Mesenchymal stem cell (in vitro differentiated cells and primary cell): ENCODE results near the gene OGT.

Source experiments
- DNase-seq: peaks from one replicate; pipeline ENCODE4 v3.0.0-alpha.2; 2013
- H2AFZ ChIP-seq: one replicate; pipeline ENCODE4 v1.6.1; 2013; ENCODE audit warnings: low read depth, mild to moderate bottlenecking, control low read depth, inconsistent platforms, low read length, moderate library complexity
- H2AK5ac ChIP-seq: 2 replicates; pipeline ENCODE4 v1.6.1; 2013; ENCODE audit warnings: low read length, moderate library complexity, mild to moderate bottlenecking, inconsistent platforms; ENCODE audit not compliant: severe bottlenecking
- H2BK120ac ChIP-seq: one replicate; pipeline ENCODE4 v1.6.1; 2013; ENCODE audit warnings: low read depth, mild to moderate bottlenecking, inconsistent platforms, low read length, moderate library complexity
- H2BK12ac ChIP-seq, 2 experiments: one replicate each; pipeline ENCODE4 v1.6.1; 2013; ENCODE audit warnings: inconsistent platforms in 2 of 2, low read length in 2 of 2, mild to moderate bottlenecking in 2 of 2, moderate library complexity in 2 of 2, control low read depth in 1 of 2
- H2BK15ac ChIP-seq: one replicate; pipeline ENCODE4 v1.6.1; 2013; ENCODE audit warnings: mild to moderate bottlenecking, low read depth, inconsistent platforms; ENCODE audit not compliant: poor library complexity, severe bottlenecking
- H2BK5ac ChIP-seq: 2 replicates; pipeline ENCODE4 v1.6.1; 2013; ENCODE audit warnings: low read depth, mild to moderate bottlenecking, low read length, control low read depth, inconsistent platforms; ENCODE audit not compliant: poor library complexity, severe bottlenecking
- H3K14ac ChIP-seq, 2 experiments: one replicate each; pipeline ENCODE4 v1.6.1; 2013; ENCODE audit warnings: inconsistent platforms in 2 of 2, low read length in 2 of 2, control low read depth in 1 of 2, mild to moderate bottlenecking in 1 of 2, moderate library complexity in 1 of 2
- H3K18ac ChIP-seq, 2 experiments: one replicate each; pipeline ENCODE4 v1.6.1; 2013; ENCODE audit warnings: inconsistent platforms in 2 of 2, low read length in 2 of 2, control low read depth in 1 of 2, low read depth in 1 of 2, mild to moderate bottlenecking in 1 of 2
- H3K23ac ChIP-seq, 2 experiments: one replicate each; pipeline ENCODE4 v1.6.1; 2013; ENCODE audit warnings: inconsistent platforms in 2 of 2, low read length in 2 of 2, mild to moderate bottlenecking in 2 of 2, moderate library complexity in 2 of 2, control low read depth in 1 of 2
- H3K27ac ChIP-seq: 2 replicates; pipeline ENCODE4 v1.5.1; 2013; ENCODE audit warnings: mild to moderate bottlenecking, moderate library complexity, low read length, control low read depth, inconsistent platforms; ENCODE audit not compliant: poor library complexity, severe bottlenecking
- H3K27me3 ChIP-seq, 2 experiments: 2 replicates each; pipeline versions ENCODE4 v1.6.1 to v1.7.0; 2013; ENCODE audit warnings: low read length in 2 of 2, mild to moderate bottlenecking in 2 of 2, moderate library complexity in 2 of 2, control low read depth in 1 of 2, inconsistent platforms in 1 of 2; ENCODE audit not compliant: control insufficient read depth in 1 of 2, insufficient read depth in 1 of 2
- H3K36me3 ChIP-seq, 2 experiments: 2 replicates each; pipeline versions ENCODE4 v1.6.1 to v1.7.0; 2013; ENCODE audit warnings: low read length in 2 of 2, control low read depth in 1 of 2, inconsistent platforms in 1 of 2, low read depth in 1 of 2, mild to moderate bottlenecking in 1 of 2; ENCODE audit not compliant: insufficient read depth in 2 of 2, control insufficient read depth in 1 of 2
- H3K4ac ChIP-seq, 2 experiments: one replicate each; pipeline ENCODE4 v1.6.1; 2013; ENCODE audit warnings: inconsistent platforms in 2 of 2, low read length in 2 of 2, mild to moderate bottlenecking in 2 of 2, moderate library complexity in 2 of 2, control low read depth in 1 of 2, low read depth in 1 of 2
- H3K4me1 ChIP-seq: 2 replicates; pipeline ENCODE4 v1.6.1; 2013; ENCODE audit warnings: low read depth, low read length, control low read depth; ENCODE audit not compliant: control insufficient read depth, insufficient read depth
- H3K4me2 ChIP-seq: 2 replicates; pipeline ENCODE4 v1.6.1; 2013; ENCODE audit warnings: low read length, mild to moderate bottlenecking, inconsistent platforms; ENCODE audit not compliant: poor library complexity, severe bottlenecking
- H3K4me3 ChIP-seq, 2 experiments: 2 replicates each; pipeline versions ENCODE4 v1.5.1 to v1.7.0; 2013; ENCODE audit warnings: low read length in 2 of 2, mild to moderate bottlenecking in 2 of 2, control low read depth in 1 of 2, low read depth in 1 of 2; ENCODE audit not compliant: insufficient read depth in 1 of 2
- H3K79me1 ChIP-seq: replicated peaks from 2 replicates; pipeline ENCODE4 v1.6.1; 2013; ENCODE audit warnings: mild to moderate bottlenecking, control low read depth, low read length, inconsistent platforms; ENCODE audit not compliant: poor library complexity, severe bottlenecking
- H3K9ac ChIP-seq: 2 replicates; pipeline ENCODE4 v1.7.0; 2013; ENCODE audit warnings: mild to moderate bottlenecking, low read length, moderate library complexity
- H3K9me3 ChIP-seq: 2 replicates; pipeline ENCODE4 v1.7.0; 2013; ENCODE audit warnings: mild to moderate bottlenecking, low read length; ENCODE audit not compliant: control insufficient read depth
- H4K8ac ChIP-seq: one replicate; pipeline ENCODE4 v1.6.1; 2013; ENCODE audit warnings: inconsistent platforms, mild to moderate bottlenecking, low read length, moderate library complexity
- H4K91ac ChIP-seq: one replicate; pipeline ENCODE4 v1.6.1; 2013; ENCODE audit warnings: mild to moderate bottlenecking, low read length, inconsistent platforms
- WGBS: methylation state at CpG from one replicate; pipeline ENCODE4 v1.1.7; 2013; ENCODE audit warnings: mixed read lengths; 5-methylcytosine and 5-hydroxymethylcytosine counted together

OGT gene

GRCh38 chrX:71514367-71515037, 18.4 kb upstream of the OGT start:
- 36% methylated on average over 5 of the region's 5 CpGs for WGBS
- H2BK5ac ChIP-seq, result no peak overlapping the region
- H3K36me3 ChIP-seq, result no peaks in the 10 kb centered on the region
- H2BK12ac ChIP-seq, result no peak overlapping the region
- no peak overlapping the region for H2BK15ac ChIP-seq
- no peak overlapping the region for H4K91ac ChIP-seq
- H4K8ac ChIP-seq, result no peak overlapping the region
- H3K18ac ChIP-seq, result no peak overlapping the region
- no peak overlapping the region for H3K23ac ChIP-seq
- H3K4me3 ChIP-seq, result no peak overlapping the region
- no peaks in the 10 kb centered on the region for H3K4me1 ChIP-seq
- no peaks in the 10 kb centered on the region for H3K79me1 ChIP-seq
- H3K9ac ChIP-seq, result no peak overlapping the region
- H3K14ac ChIP-seq, result no peak overlapping the region
- no peak overlapping the region for H2AFZ ChIP-seq
- H3K27me3 ChIP-seq, result no peaks in the 10 kb centered on the region
- H2BK120ac ChIP-seq, result no peak overlapping the region
- H3K9me3 ChIP-seq, result no peaks in the 10 kb centered on the region
- no peak for DNase-seq
- H2AK5ac ChIP-seq, result no peak overlapping the region
- no peak overlapping the region for H3K27ac ChIP-seq
- no peak overlapping the region for H3K4me2 ChIP-seq
- H3K4ac ChIP-seq, result no peak overlapping the region

GRCh38 chrX:71515038-71515396, 17.9 kb upstream of the OGT start:
- no peak for DNase-seq
- no peaks in the 10 kb centered on the region for H3K79me1 ChIP-seq
- H2AK5ac ChIP-seq, result no peak overlapping the region
- H3K4ac ChIP-seq, result no peak overlapping the region
- no peak overlapping the region for H3K4me3 ChIP-seq
- WGBS, result 61% methylated on average over 2 of the region's 2 CpGs
- no peak overlapping the region for H3K9ac ChIP-seq
- H3K36me3 ChIP-seq, result no peaks in the 10 kb centered on the region
- no peak overlapping the region for H2AFZ ChIP-seq
- no peak overlapping the region for H2BK12ac ChIP-seq
- H2BK5ac ChIP-seq, result no peak overlapping the region
- H2BK120ac ChIP-seq, result no peak overlapping the region
- H3K27ac ChIP-seq, result no peak overlapping the region
- no peak overlapping the region for H2BK15ac ChIP-seq
- no peaks in the 10 kb centered on the region for H3K27me3 ChIP-seq
- no peaks in the 10 kb centered on the region for H3K9me3 ChIP-seq
- H4K91ac ChIP-seq, result no peak overlapping the region
- no peak overlapping the region for H3K4me2 ChIP-seq
- H3K18ac ChIP-seq, result no peak overlapping the region
- H4K8ac ChIP-seq, result no peak overlapping the region
- H3K14ac ChIP-seq, result no peak overlapping the region
- no peaks in the 10 kb centered on the region for H3K4me1 ChIP-seq
- H3K23ac ChIP-seq, result no peak overlapping the region

GRCh38 chrX:71525316-71525715, 7.6 kb upstream of the OGT start:
- Histone ChIP-seq H3K4me3 (no peak overlapping the region), H2BK120ac (no peak overlapping the region), H3K14ac (no peak overlapping the region), H4K91ac (no peak overlapping the region), H2AK5ac (no peak overlapping the region), H3K4me1 (no peaks in the 10 kb centered on the region), H4K8ac (no peak overlapping the region), H2AFZ (no peak overlapping the region), H3K27ac (no peak overlapping the region), H3K4ac (no peak overlapping the region), H3K36me3 (no peaks in the 10 kb centered on the region), H3K4me2 (no peak overlapping the region), H2BK15ac (no peak overlapping the region), H2BK12ac (no peak overlapping the region), H3K9me3 (no peaks in the 10 kb centered on the region), H3K27me3 (peaks cover 0 to 7% of the 10 kb centered on the region in 2 experiments), H3K23ac (no peak overlapping the region), H3K18ac (no peak overlapping the region), H3K79me1 (no peaks in the 10 kb centered on the region), H3K9ac (no peak overlapping the region), H2BK5ac (no peak overlapping the region)
- DNase-seq, result no peak
- WGBS, result no CpG with 5 or more reads among the region's 3 CpGs

GRCh38 chrX:71532078-71532752, 689 bp upstream of the OGT start:
- no peak overlapping the region for H3K4ac ChIP-seq
- H3K23ac ChIP-seq, result no peak overlapping the region
- H4K8ac ChIP-seq, result no peak overlapping the region
- peaks cover 0 to 7% of the 10 kb centered on the region in 2 experiments for H3K27me3 ChIP-seq
- H3K9me3 ChIP-seq, result no peaks in the 10 kb centered on the region
- H2BK120ac ChIP-seq, result no peak overlapping the region
- no peak overlapping the region for H2BK15ac ChIP-seq
- DNase-seq, result peak; percentile 83
- H3K4me2 ChIP-seq, result peak overlapping the region; percentile 72
- peak overlapping the region in 1 of 2 experiments; percentile 8 for H3K14ac ChIP-seq
- peak overlapping the region; percentile 82 for H3K27ac ChIP-seq
- peak overlapping the region; percentile 48 to 79 for H3K18ac ChIP-seq
- peak overlapping the region; percentile 98 for H3K9ac ChIP-seq
- peak overlapping the region in 1 of 2 experiments; percentile 96 for H3K4me3 ChIP-seq
- no peak overlapping the region for H2BK12ac ChIP-seq
- no peak overlapping the region for H2AFZ ChIP-seq
- WGBS, result under 1% methylated on average over 25 of the region's 25 CpGs
- H3K4me1 ChIP-seq, result no peaks in the 10 kb centered on the region
- H3K36me3 ChIP-seq, result no peaks in the 10 kb centered on the region
- no peak overlapping the region for H2AK5ac ChIP-seq
- no peak overlapping the region for H4K91ac ChIP-seq
- H2BK5ac ChIP-seq, result peak overlapping the region; percentile 25
- H3K79me1 ChIP-seq, result no peaks in the 10 kb centered on the region
